Cardiac atrium fibroblast (primary cell): Measurements from ENCODE around the gene KRT20. TPM values are rescaled to one million over a fixed set of nuclear protein-coding genes. Genes with fewer than 3 reads are reported as not detected.

ENCODE experiments used
- total RNA-seq: library from RNA; depleted of rRNA; stranded (reverse); fragments of >200 nt; gene quantifications from 2 replicates; pipeline ENCODE4 v1.2.3, GENCODE V29; 2015

The KRT20 gene, protein sequence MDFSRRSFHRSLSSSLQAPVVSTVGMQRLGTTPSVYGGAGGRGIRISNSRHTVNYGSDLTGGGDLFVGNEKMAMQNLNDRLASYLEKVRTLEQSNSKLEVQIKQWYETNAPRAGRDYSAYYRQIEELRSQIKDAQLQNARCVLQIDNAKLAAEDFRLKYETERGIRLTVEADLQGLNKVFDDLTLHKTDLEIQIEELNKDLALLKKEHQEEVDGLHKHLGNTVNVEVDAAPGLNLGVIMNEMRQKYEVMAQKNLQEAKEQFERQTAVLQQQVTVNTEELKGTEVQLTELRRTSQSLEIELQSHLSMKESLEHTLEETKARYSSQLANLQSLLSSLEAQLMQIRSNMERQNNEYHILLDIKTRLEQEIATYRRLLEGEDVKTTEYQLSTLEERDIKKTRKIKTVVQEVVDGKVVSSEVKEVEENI
- not detected in 2 replicates for total RNA-seq

DNA sequence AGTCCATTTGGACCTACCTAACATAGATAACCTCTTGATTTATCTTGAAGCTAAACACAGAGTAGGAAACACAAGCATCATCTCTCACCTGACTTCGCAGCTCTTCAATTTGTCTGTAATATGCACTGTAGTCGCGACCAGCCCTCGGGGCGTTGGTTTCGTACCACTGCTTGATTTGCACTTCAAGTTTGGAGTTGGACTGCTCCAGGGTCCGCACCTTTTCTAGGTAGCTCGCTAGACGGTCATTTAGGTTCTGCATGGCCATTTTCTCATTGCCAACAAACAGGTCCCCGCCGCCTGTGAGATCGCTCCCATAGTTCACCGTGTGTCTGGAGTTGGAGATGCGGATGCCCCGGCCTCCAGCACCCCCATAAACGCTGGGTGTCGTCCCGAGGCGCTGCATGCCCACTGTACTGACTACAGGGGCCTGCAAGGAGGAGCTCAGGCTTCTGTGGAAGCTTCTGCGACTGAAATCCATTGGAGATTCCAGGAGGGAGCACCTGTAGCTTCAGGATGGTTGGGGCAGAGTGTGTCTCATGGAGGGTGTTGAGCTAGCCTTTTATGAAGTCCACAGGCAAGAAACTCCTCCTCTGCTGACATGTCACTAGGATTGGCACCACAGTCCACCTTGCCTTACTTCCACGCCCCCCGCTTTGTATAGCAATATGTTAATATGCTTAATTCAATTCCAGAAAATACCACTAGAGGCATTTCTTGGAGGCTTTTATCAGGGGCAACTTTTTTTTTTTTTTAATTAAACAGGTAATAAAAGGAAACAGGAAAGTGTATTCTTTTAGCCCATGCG is at the start of gene KRT20:
TSS of gene KRT20 (minus strand) at position 535 of the 805 bp plus-strand sequence. CDS start at position 478, 57 bp downstream.

DNA sequence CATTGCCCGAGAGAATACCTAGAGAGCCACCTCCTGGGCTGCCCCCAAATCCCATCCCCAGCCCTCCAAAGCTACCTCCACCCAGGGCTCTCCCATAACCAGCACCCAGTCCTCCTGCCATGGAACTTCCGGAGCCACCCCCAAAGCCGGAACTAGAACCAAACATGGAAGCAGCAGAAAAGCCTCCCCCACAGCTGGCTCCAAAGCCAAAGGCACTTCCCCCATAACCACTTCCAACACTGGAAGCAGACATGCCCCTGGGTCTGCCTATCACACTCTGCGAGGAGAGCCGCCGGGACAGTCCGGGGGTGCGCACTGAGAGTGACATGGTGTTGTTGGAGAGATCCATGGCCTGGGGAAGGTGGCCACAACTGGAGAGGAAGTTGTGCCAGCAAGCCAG is 18.2 kb downstream of the KRT20 start, which contains the start of gene KRT12:
TSS of gene KRT12 (minus strand) at position 386 of the 400 bp plus-strand sequence. CDS start at position 349, 37 bp downstream.

Other genes with a start within 250 kb of the KRT20 start
- 53.3 and 55.4 TPM in 2 replicates for gene SMARCE1, start 237.4 kb downstream of the KRT20 start, total RNA-seq
- not detected in 2 replicates for gene KRT222, start 220.1 kb downstream of the KRT20 start, total RNA-seq
- gene KRT24, start 181.5 kb downstream of the KRT20 start, total RNA-seq: not detected in 2 replicates
- gene KRT25, start 129.9 kb downstream of the KRT20 start, total RNA-seq: not detected in 2 replicates
- not detected in 2 replicates for gene KRT26, start 113.0 kb downstream of the KRT20 start, total RNA-seq
- gene KRT27, start 102.7 kb downstream of the KRT20 start, total RNA-seq: not detected in 2 replicates
- gene KRT28, start 85.3 kb downstream of the KRT20 start, total RNA-seq: not detected in 2 replicates
- gene KRT10, start 62.6 kb downstream of the KRT20 start, total RNA-seq: 19.7 and 36.3 TPM in 2 replicates
- gene KRT12, start 18.0 kb downstream of the KRT20 start, total RNA-seq: not detected in 2 replicates
- gene KRT23, start 52.4 kb upstream of the KRT20 start, total RNA-seq: not detected in 2 replicates
- not detected in 2 replicates for gene KRT39, start 81.7 kb upstream of the KRT20 start, total RNA-seq
- gene KRT40, start 99.1 kb upstream of the KRT20 start, total RNA-seq: not detected in 2 replicates
- gene KRTAP3-3, start 108.9 kb upstream of the KRT20 start, total RNA-seq: not detected in 2 replicates
- not detected in 2 replicates for gene KRTAP3-2, start 114.7 kb upstream of the KRT20 start, total RNA-seq
- not detected in 2 replicates for gene KRTAP3-1, start 123.9 kb upstream of the KRT20 start, total RNA-seq
- not detected in 2 replicates for gene KRTAP1-5, start 142.0 kb upstream of the KRT20 start, total RNA-seq
- not detected in 2 replicates for gene KRTAP1-4, start 145.0 kb upstream of the KRT20 start, total RNA-seq
- gene KRTAP1-3, start 149.6 kb upstream of the KRT20 start, total RNA-seq: not detected in 2 replicates
- not detected in 2 replicates for gene KRTAP1-1, start 156.2 kb upstream of the KRT20 start, total RNA-seq
- not detected in 2 replicates for gene KRTAP2-1, start 162.1 kb upstream of the KRT20 start, total RNA-seq
- not detected in 2 replicates for gene KRTAP2-2, start 170.0 kb upstream of the KRT20 start, total RNA-seq
- gene KRTAP2-3, start 174.9 kb upstream of the KRT20 start, total RNA-seq: not detected in 2 replicates
- not detected in 2 replicates for gene KRTAP2-4, start 180.6 kb upstream of the KRT20 start, total RNA-seq
- gene KRTAP4-7, start 198.9 kb upstream of the KRT20 start, total RNA-seq: not detected in 2 replicates
- not detected in 2 replicates for gene KRTAP4-8, start 212.9 kb upstream of the KRT20 start, total RNA-seq
- gene KRTAP4-16, start 217.0 kb upstream of the KRT20 start, total RNA-seq: not detected in 2 replicates
- not detected in 2 replicates for gene KRTAP4-9, start 220.1 kb upstream of the KRT20 start, total RNA-seq
- gene KRTAP4-11, start 233.1 kb upstream of the KRT20 start, total RNA-seq: not detected in 2 replicates
- gene KRTAP4-12, start 238.9 kb upstream of the KRT20 start, total RNA-seq: not detected in 2 replicates